NCI-H82 (cell line): ENCODE results near the gene ZMYM5.
A peak's percentile ranks its signal among the peaks of the same experiment; 100 is the strongest.
"Not testable (repeated sequence)": the region's sequence is repeated elsewhere in the genome, so short reads cannot be mapped to it uniquely, and the experiment has no call there.

Experiments
- DNase-seq: peaks from one replicate; lab custom pipeline; 2025; lab: John Stamatoyannopoulos, UW

Gene ZMYM5

GRCh38 chr13:19818223-19818842 is 45.1 kb downstream of the ZMYM5 start:
- peak; percentile 38 for DNase-seq

- no peak for DNase-seq
These were observed 45.8 kb downstream of the ZMYM5 start for GRCh38 chr13:19817510-19818158.

GRCh38 chr13:19817106-19817505 is 46.3 kb downstream of the ZMYM5 start:
- no peak for DNase-seq

GRCh38 chr13:19815842-19816241 is 47.6 kb downstream of the ZMYM5 start:
- DNase-seq, result not testable (repeated sequence)

GRCh38 chr13:19810996-19811881 is 52.2 kb downstream of the ZMYM5 start:
- DNase-seq, result no peak

- no peak for DNase-seq
These were observed 53.3 kb downstream of the ZMYM5 start for GRCh38 chr13:19810151-19810550.

GRCh38 chr13:19805765-19806164 is 57.7 kb downstream of the ZMYM5 start:
- DNase-seq, result no peak

GRCh38 chr13:19795956-19796355 is 67.5 kb downstream of the ZMYM5 start:
- DNase-seq, result no peak

- DNase-seq, result no peak
These were observed 68.8 kb downstream of the ZMYM5 start for GRCh38 chr13:19794631-19795030.

GRCh38 chr13:19791953-19792537 is 71.4 kb downstream of the ZMYM5 start:
- peak; percentile 72 for DNase-seq

- DNase-seq, result peak; percentile 99
These were observed 80.4 kb downstream of the ZMYM5 start, which contains the start of gene PSPC1 for GRCh38 chr13:19782727-19783682. TSS of gene PSPC1 (minus strand) at chr13:19782945. CDS start at chr13:19782757, 188 bp downstream.

- DNase-seq, result peak; percentile 58
These were observed 81.3 kb downstream of the ZMYM5 start for GRCh38 chr13:19782049-19782726.

- DNase-seq, result peak; percentile 65
These were observed 81.9 kb downstream of the ZMYM5 start for GRCh38 chr13:19781526-19781925.

- DNase-seq, result peak; percentile 51
These were observed 82.6 kb downstream of the ZMYM5 start for GRCh38 chr13:19780753-19781418.
